ENCODE data around the gene PTEN.
"Not testable (repeated sequence)": the region's sequence is repeated elsewhere in the genome, so short reads cannot be mapped to it uniquely, and the experiment has no call there.

PTEN gene

GRCh38 chr10:87846023-87846422, 17.4 kb upstream of the PTEN start:
- peak; percentile 50 for DNase-seq

DNA sequence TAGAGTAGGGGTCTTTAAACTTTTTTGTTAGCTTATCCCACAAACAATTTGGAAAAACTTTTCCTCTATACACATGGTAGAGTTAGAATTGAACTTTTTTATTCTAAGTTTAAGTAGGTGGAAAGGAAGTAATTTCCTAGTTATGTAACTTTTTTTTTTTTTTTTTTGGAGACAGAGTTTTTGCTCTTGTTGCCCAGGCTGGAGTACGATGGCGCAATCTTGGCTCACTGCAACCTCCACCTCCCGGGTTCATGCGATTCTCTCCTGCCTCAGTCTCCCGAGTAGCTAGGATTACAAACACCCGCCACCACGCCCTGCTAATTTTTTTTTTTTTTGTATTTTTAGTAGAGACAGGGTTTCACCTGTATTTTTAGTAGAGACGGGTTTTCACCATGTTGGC, 16.7 kb upstream of the PTEN start:
- DNase-seq, result not testable (repeated sequence)

DNA sequence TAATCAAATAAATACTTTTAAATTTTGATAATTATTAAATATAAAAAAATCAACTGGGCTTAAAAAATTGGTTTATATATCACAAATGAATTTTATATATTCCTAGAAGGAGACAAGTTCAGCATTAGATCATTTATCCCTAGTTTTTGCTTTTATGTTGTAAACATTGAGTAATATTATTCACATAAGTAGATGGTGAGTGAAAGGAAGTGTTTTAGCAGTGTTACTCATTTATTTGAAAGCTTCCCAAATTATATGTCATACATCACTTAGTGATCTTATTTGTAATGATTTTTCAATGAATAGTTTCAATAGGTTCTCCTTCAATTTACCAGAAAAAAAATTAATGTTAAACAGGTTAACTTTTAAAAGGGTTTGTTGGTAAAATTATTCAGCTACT, 15.9 kb upstream of the PTEN start:
- DNase-seq, result no peak

GRCh38 chr10:87849001-87849400, 14.4 kb upstream of the PTEN start:
- no peak for DNase-seq

DNA sequence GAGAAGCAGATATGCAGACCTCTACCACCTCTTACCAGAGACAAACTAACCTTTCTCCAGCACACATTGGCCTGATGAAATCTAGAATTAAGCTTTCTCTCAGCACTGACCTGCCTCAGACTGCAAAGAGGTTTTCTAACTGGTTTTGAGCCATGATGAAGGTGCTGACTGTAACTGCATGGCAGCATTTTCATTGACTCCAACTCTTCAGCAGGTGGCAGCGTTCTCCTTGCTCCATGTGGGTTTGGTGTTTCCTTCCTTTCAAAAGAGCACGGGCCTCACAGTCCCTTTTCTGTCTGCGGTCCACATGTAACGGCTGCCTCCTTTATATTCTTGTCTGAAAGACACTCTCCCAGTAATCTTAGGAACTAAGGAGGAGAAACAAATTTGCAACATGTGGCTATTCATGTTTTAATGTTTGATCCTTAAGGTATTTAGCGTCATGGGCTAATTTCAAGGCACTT, 12.7 kb upstream of the PTEN start:
- DNase-seq, result peak; percentile 60

GRCh38 chr10:87852089-87852488, 11.3 kb upstream of the PTEN start:
- no peak for DNase-seq

DNA sequence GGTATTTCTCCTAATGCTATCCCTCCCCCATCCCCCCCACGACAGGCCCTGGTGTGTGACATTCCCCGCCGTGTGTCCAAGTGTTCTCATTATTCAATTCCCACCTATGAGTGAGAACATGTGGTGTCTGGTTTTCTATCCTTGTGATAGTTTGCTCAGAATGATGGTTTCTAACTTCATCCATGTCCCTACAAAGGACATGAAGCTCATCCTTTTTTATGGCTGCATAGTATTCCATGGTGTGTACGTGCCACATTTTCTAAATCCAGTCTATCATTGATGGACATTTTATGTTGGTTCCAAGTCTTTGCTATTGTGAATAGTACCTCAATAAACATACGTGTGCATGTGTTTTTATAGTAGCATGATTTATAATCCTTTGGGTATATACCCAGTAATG, 8.2 kb upstream of the PTEN start:
- not testable (repeated sequence) for DNase-seq

DNA sequence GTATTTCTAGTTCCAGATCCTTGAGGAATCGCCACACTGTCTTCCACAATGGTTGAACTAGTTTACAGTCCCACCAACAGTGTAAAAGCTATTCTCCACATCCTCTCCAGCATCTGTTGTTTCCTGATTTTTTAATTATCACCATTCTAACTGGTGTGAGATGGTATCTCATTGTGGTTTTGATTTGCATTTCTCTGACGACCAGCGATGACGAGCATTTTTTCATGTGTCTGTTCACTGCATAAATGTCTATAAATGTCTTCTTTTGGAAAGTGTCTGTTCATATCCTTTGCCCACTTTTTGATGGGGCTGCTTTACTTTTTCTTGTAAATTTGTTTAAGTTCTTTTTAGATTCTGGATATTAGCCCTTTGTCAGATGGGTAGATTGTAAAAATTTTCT, 7.8 kb upstream of the PTEN start:
- not testable (repeated sequence) for DNase-seq

DNA sequence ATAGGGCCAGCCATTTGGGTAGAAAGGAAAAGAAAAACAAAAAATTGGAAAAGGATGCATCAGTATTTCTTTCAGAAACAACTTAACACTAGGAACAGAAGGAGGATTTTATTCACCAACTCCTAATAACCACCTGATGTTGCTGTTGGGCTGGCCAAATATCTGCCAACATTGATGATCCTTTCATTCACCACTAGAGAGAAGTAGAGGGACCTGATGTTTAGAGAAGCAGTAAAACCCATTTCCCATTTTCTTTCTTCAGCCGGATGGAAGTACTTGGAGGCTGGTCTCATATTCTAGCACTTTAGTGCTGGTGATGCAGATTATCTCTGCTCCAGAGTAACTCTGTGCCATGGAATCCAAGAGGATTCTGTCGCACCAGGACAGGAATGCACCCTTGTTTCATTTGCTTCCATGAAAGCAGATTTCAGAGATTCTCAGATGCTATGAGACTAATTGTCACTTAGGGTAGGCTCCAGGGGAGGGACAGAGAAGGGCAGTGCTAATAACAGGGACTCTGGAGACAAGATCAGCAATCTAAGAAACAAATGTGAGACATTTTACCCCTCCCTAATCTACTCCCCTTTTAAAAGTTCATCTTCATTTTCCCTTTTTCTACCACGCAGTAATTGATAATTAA, 3.1 kb upstream of the PTEN start:
- peak; percentile 75 for DNase-seq

- no peak for DNase-seq
Observed at GRCh38 chr10:87860816-87861403, 2.5 kb upstream of the PTEN start.

DNA sequence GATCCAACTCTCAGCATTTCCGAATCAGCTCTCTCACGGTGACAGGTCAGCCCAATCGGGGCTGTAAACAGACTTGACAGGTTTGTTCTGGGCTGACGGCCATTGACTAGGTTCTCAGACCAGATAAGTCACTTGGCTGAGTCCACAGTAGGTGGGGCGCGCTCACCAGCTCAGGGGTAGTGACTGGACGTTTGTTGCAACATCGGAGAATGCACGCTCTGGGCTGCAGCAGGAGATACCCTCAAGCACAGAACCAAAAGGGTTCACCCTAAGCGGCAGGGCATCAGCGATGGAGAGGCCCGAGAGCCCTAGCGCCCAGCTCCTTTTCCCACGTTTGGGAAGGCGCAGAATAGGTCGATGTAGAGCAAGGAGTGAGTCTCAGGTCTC, 1.9 kb upstream of the PTEN start:
- peak; percentile 19 for DNase-seq

DNA sequence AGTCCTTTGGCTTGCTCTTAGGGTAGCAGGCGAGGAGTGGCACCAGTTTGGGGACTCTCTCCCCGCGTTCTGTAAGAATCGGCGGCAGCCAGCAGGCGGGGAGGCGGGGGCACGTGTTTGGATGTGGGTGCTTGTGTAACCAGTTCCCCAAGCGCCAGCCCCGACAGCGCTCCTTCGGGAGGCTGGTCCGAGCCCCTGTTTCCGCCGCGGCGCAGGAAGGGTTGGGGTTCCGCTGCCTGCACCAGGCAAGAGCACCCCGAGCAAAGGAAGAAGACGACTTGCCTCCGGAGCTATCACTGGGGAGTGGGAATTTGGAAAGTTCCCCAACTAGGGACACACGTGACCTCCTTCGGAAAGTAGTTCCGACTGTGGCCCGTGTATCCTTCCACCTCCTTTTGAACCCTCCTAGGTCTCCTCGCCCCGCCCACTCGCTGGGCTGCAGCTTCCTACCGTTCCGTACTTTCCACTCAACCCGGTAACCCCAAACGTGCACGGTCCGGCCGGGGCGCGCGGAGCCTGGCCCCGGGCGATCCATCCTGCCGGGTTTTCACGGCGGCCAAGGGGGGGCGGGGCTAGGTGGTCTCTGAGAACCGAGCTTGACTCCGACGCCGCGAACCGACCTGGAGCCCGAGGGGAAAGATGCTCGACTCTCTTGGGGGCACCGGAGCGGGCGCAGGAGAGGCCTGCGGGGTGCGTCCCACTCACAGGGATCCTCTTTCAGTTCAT, 1.3 kb upstream of the PTEN start:
- peak; percentile 97 for DNase-seq

GRCh38 chr10:87862679-87863052, 759 bp upstream of the PTEN start:
- DNase-seq, result peak; percentile 60

DNA sequence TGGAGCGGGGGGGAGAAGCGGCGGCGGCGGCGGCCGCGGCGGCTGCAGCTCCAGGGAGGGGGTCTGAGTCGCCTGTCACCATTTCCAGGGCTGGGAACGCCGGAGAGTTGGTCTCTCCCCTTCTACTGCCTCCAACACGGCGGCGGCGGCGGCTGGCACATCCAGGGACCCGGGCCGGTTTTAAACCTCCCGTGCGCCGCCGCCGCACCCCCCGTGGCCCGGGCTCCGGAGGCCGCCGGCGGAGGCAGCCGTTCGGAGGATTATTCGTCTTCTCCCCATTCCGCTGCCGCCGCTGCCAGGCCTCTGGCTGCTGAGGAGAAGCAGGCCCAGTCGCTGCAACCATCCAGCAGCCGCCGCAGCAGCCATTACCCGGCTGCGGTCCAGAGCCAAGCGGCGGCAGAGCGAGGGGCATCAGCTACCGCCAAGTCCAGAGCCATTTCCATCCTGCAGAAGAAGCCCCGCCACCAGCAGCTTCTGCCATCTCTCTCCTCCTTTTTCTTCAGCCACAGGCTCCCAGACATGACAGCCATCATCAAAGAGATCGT, 598 bp downstream of the PTEN start:
- DNase-seq, result peak; percentile 51

DNA sequence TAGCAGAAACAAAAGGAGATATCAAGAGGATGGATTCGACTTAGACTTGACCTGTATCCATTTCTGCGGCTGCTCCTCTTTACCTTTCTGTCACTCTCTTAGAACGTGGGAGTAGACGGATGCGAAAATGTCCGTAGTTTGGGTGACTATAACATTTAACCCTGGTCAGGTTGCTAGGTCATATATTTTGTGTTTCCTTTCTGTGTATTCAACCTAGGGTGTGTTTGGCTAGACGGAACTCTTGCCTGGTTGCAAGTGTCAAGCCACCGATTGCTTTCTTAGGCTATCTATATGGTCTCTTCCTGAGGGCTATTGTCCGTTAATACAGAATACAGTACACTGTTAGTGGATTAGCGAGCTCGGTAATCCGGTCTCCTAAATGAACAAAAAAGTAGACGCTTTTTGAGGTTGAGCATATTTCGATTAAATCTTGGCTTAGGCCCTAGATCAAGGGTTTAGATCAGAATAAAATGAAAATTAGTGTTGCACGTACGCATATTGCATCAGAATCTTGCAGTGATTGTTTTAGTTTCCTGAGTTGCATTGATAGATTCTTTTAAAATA, 1.2 kb downstream of the PTEN start:
- peak; percentile 51 for DNase-seq

GRCh38 chr10:87865241-87865881, 1.9 kb downstream of the PTEN start:
- DNase-seq, result no peak

GRCh38 chr10:87866412-87866974, 3.1 kb downstream of the PTEN start:
- DNase-seq, result peak; percentile 18

DNA sequence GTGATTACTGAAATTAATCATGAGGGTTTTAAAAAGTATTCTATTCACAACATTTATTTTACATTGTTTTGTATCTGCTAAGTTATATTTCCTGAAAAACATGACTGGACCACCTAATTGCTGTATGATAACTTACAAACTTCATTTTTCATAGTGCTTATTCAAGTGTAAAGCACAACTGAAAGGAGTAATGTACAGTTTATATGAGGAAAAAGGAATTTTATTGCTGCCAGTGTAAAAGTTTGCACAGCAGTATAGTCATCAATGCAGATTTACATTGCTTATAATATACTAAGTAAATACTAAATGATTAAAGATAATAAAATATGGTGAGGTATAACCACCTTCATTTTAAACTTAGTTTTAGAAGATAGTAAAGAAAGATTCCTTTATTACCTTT, 4.0 kb downstream of the PTEN start:
- DNase-seq, result no peak

DNA sequence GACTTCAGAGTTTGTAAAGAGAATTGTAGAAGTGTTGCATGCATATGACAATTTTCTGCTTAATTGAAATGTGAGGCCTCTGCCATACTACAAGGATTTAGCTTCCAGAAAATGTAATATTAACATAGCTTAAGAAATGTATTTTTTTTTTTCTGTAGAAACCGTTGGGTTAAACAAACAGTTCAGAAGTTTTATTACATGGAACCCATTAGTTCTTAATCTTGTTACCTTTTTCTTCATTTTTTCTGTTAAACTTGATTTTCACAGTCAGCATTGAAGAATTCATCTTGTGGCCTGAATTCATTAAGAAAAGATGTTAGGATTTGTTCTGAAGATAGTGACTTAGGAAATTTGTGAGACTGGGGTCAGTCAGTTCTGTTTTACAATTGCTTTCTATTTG, 4.9 kb downstream of the PTEN start:
- peak; percentile 3 for DNase-seq

- DNase-seq, result not testable (repeated sequence)
Observed at GRCh38 chr10:87869139-87869538, 5.7 kb downstream of the PTEN start.

GRCh38 chr10:87869773-87870551, 6.5 kb downstream of the PTEN start:
- no peak for DNase-seq

GRCh38 chr10:87872828-87873227, 9.4 kb downstream of the PTEN start:
- no peak for DNase-seq

Measured in kidney glomerular epithelial cell (primary cell).